IPS DF 19.7 (cell line): ENCODE data around the gene TNFRSF9.
"Not testable (repeated sequence)": the region's sequence is repeated elsewhere in the genome, so short reads cannot be mapped to it uniquely, and the experiment has no call there.

Experiments used
- DNase-seq: peaks from one replicate; pipeline ENCODE4 v3.0.0-alpha.2; 2013; ENCODE audit warnings: low read depth, low spot score

TNFRSF9 gene

GRCh38 chr1:7921796-7922195, 18.8 kb downstream of the TNFRSF9 start:
- DNase-seq: no peak

DNA sequence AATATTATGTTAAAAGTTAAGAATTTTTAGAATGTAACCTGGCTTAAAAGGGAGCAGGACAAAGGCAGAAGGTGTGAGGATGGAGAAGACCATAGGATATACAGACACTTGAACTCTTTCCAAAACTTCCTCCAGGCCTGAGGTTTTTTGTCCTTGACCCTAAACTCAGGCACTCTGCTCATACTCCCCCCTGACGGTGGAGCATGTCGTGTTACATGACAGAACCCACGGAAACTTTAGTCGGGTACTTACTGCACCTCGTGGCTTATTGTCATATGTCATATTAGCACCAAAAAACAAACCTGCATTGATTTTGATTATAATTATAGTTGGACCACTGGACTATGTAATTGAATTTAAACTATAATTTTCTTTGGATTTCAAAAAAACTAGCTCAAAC, 20.8 kb downstream of the TNFRSF9 start:
- DNase-seq: no peak

GRCh38 chr1:7917971-7918370, 22.7 kb downstream of the TNFRSF9 start:
- DNase-seq: not testable (repeated sequence)

DNA sequence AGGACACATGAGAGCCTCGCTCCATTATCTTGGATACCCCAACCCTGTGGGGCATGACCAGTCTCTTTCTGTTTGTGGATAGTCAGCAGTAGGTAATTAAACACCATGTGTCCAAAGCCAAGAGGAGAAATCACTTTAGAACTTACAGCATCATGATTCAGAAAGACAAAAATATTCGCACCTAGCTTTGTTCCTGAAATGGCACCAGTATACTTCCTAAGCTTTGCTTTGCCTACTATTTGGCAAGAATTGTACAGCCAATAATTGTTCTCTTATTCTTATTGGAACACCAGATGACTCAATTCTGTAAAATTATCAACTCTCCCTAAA, 24.2 kb downstream of the TNFRSF9 start:
- DNase-seq: no peak

DNA sequence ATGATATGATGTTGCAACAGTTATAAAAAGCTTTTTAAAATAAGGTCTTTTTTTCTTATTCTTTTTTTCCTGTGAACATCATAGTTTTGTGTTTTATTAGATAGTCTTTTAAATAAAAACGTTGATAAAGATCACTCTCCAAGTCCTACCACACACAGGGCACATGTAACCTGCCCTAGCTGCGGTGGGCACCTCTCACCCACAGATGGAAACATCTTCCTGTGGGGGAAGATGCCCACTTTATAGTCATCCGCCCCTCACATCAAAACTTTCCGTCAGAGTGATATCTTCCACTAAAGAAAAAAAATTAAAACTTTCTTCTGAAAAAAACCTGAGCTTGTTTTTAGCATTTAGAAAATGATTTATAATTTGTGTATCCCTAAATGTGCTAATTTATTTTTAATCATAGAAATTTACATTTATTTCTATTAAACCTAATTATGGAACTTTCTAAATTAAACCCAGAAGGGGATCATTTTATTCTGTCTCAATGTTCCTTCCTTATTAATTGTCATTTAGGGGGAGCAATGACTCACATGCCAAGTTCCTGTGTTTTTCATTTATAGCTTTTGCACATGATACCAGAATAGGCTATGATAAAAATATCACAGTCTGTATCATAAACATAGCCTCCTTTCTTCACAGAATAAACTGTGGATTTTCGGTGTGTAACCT, 24.7 kb downstream of the TNFRSF9 start:
- DNase-seq: no peak

- DNase-seq: no peak
Measured at GRCh38 chr1:7912743-7913557, 27.7 kb downstream of the TNFRSF9 start.

DNA sequence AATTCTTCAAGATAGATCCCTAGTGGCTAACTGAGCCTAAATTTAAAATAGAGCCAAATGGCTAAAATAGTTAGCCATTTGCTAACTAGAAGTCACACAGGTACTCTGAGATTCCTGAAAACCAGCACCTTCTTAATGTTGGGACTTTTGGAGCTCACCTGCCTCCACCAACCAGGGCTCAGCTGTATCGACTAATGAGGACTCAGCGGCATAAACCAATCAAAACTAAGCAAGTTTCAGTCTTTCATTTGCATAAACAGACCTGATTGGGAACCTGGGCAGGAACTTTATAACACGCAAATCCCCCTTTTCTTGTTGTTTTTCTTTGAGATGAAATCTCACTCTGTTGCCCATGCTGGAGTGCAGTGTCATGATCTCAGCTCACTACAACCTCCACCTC, 28.5 kb downstream of the TNFRSF9 start:
- DNase-seq: no peak

GRCh38 chr1:7905262-7905661, 35.4 kb downstream of the TNFRSF9 start:
- DNase-seq: no peak

- DNase-seq: peak; percentile 78
Measured at GRCh38 chr1:7902478-7903085, 38.1 kb downstream of the TNFRSF9 start.

- no peak for DNase-seq
Measured at GRCh38 chr1:7899741-7900140, 40.9 kb downstream of the TNFRSF9 start.

DNA sequence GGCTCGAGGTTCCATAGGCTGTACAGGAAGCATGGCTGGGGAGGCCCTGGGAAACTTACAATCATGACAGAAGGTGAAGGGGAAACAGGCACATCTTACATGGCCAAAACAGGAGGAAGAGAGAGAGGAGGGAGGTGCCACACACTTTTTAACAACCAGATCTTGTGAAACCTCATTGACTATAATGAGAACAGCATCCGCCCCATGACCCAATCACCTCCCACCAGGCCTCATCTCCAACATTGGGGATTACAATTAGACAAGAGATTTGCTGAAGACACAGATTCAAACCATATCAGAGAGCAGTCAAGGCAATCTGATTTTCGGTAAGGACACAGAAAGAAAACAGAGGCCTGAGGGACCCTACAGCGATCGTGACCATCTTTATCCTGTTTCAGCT, 41.7 kb downstream of the TNFRSF9 start:
- no peak for DNase-seq

- no peak for DNase-seq
Measured at GRCh38 chr1:7896994-7897393, 43.6 kb downstream of the TNFRSF9 start.

GRCh38 chr1:7893529-7894180, 47.0 kb downstream of the TNFRSF9 start:
- DNase-seq: no peak

DNA sequence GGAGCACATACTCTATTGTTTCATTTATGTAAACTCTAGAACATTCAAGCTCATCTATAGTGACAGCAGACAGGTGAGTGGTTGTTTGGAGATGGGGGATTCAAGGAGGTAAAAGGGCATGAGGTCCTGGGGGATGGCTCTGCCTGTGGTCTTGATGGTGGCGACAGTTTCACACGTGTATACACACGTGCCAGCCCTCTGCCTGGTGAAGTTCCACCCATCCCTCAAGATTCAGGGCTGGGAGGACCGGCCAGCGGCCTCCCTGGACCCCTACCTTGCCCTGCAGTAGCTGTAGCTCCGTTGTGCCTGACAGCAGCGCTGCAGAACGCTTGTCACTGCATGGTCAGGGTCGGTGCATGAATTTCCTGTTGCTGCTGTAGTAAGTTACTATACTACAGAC, 48.8 kb downstream of the TNFRSF9 start:
- no peak for DNase-seq

DNA sequence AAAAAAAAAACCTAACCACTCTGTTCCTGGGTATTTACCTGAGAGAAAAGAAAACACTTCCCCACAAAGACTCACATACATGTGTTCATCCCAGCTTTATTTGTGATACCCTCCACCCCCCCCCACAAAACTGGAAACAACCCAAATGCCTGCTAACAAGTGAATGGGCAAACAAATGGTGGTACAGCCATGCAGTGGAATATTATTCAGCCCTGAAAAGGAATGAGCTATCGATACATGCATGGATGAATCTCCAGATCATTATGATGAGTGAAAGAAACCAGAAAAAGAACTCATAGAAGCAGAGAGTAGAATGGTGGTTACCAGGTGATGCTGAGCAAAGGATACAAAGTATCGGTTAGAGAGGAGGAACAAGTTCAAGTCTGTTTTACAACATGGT, 49.8 kb downstream of the TNFRSF9 start:
- DNase-seq: no peak

- DNase-seq: no peak
Measured at GRCh38 chr1:7888248-7889081, 52.2 kb downstream of the TNFRSF9 start.

DNA sequence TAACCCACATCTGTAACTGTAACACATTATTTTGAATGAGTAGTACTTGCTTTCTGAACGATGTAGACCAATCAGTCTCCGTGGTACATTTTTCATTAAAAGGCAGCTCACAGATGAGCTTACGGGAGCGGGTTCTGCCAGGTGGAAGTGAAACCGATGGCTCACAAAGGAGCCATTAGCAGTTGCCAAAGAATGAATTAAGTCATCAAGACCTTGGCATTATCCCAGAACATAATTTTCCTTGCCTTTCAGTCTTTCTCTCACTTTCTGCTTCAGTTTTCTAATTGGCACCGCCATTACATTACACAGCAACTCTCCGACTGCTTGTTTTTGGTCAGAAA, 54.3 kb downstream of the TNFRSF9 start:
- no peak for DNase-seq

- peak; percentile 82 for DNase-seq
Measured at GRCh38 chr1:7885513-7886404, 54.9 kb downstream of the TNFRSF9 start.

GRCh38 chr1:7884757-7885156, 55.9 kb downstream of the TNFRSF9 start:
- no peak for DNase-seq

DNA sequence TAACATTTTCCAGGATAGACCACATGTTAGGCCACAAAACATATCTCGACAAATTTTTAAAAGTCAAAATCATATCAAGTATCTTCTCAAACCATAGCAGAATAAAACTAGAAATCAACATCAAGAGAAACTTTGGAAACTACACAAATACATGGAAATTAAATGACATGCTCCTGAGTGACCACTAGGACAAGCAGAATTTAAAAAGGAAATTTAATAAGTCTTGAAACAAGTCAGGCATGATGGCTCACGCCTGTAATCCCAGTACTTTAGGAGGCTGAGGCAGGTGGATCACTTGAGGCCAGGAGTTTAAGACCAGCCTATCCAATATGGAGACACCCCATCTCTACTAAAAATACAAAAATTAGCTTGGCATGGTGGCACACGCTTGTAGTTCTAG, 61.4 kb downstream of the TNFRSF9 start:
- no peak for DNase-seq

DNA sequence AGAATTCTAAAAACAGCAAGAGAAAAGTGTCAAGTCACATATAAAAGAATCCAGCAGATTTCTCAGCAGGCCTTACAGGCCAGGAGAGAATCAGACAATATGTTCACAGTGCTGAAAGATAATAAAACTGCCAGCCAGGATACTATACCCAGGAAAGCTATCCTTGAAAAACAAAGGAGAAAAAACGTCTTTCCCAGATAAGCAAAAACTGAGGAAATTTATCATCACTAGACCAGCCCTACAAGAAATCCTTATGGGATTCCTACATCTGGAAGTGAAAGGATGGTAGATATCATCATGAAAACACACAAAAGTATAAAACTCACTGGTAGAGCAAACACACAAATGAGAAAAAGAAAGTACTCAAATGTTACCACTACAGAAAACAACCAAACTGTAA, 62.6 kb downstream of the TNFRSF9 start:
- DNase-seq: no peak
